GM18511 (cell line): ENCODE data around the gene CDH8.

Experiments used
- ATAC-seq: cut with Tn5 transposase; IDR thresholded peaks from one replicate; pipeline ENCODE4 v1.9.1; 2021; ENCODE audit warnings: mild to moderate bottlenecking, moderate library complexity; ENCODE audit not compliant: unreplicated experiment

The CDH8 gene

GRCh38 chr16:62036101-62036801 is at the start of gene CDH8:
Gene CDH8, minus strand, starts transcription at chr16:62036438. Its CDS starts 15,035 bp downstream, at chr16:62021403.
- ATAC-seq: no peak

DNA sequence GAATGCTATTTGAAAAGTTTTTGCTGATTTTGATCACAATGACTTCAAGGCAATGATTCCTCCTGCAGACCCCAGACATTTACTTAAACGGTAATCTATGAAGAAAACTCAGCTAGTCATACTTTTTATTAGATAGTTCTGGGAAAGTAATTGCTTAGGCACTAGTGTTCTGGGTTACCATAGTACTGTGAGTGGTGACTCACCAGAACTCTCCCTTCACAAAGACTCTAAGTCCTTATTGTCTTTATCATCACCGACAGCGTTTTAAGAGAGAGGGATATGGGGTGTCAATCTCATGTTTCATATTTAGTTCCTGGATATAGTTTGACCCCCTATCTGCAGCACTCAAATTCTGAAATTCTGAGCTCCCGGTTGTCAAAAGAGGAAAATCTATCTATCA is 43.0 kb upstream of the CDH8 start:
- ATAC-seq: no peak

DNA sequence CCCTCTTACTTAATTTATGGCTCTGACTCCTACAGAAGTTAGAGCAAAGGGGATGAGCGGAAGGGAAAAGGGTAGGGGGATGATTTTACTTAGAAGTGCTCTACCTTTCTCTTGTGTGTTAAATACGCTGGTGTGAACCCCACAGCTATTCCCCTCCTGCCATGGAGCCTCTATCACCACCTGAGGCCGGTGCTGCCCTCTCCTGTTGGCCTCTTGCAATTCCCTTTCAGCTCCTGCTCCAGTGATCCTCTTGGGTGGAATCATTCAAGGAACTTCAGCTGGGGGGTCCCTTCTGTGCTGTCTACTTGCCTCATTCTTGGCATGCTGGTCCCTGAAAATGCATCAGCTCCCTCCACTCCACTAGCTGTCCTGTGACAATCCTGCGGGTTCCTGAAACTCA is 41.8 kb upstream of the CDH8 start:
- ATAC-seq: no peak

DNA sequence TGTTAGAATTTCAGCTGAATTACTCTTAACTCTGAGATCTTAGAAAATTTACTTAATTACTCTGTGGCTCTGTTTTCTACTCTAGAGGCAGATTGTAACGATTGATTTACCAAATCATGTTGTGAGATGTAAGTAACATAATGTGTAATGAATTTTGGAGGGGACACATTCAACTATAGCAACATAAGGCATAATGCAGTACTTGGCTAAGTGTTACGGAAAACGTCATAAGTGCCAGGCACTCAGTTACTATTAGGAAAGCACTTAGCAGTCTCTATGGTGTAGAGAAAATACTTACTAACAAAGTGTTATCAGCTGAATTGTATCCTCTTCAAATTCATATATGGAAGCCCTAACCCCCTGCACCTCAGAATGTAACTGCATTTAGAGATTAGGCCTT is 40.6 kb upstream of the CDH8 start:
- no peak for ATAC-seq

- no peak for ATAC-seq
Observed at GRCh38 chr16:62068747-62069146, 32.5 kb upstream of the CDH8 start.

DNA sequence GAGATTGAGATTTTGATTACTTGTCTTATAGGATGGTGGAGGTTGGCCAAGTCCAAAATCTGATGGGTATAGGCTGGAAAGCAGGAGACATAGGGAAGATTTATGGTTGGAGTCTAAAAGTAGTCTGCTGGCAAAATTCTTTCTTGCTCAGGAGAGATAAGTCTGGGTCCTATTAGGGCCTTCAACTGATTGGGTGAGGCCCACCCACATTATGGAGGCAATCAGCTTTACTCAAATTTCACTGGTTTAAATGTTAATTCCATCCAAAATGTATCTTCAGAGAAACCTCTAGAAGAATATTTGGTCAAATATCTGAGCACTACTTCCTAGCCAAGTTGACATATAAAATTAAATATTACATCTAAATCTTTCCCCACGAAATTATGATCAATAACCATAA is 31.7 kb upstream of the CDH8 start:
- ATAC-seq: no peak

DNA sequence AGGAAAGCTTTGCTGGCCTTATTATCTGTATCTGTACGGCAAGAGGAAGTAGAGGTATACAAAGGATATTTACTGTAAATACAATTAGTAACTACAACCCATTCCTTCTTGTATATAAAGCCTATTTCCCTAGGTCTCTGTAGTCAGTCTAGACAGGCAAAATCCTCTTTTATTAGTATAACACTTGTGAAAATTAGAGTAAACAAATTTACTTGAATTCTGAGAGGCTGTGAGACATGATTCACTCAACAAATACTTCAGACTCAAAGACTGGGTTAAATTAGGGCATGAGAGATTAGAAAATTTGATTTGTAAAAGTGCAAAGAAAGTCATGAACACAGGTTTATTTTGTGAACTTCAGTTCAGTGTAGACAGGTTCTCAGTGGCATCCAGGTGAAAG is 30.9 kb upstream of the CDH8 start:
- no peak for ATAC-seq

DNA sequence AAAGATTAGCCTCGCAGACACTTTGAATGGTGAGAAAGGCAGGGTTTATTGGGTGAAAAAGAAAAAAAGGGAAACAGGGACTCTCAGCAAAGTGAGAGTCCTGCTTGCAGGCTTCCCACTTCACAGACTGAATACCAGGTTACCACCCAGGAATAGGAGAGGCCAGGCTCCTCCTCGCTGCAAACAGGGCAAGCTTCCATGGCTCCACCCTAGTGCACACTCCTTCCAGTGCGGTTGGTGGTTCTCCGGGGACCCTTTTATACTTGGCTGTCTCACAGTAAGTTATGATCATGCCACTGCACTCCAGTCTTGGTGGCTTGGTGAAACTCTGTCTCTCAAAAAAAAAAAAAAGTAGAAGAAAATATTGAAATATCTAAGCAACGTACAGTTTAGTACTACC is 30.5 kb upstream of the CDH8 start:
- ATAC-seq: no peak

DNA sequence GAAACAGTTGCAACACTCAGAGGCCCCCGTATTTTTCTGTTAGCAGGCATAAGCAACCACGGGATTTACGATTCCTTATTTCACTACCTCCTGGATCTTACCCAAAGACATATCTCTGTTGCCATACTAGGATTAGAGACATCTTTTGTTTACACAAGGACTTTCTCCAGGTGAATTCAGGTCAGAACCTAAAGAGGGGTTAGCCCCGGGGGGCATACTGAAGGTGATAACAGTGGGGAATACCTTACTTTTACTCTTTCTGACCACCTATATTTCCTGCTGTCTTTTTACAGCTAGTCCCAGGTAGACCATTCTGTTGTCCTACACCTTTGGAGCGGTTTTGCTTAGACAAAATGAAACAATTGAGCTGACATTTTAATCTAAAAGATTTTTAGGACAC is 27.9 kb upstream of the CDH8 start:
- no peak for ATAC-seq

DNA sequence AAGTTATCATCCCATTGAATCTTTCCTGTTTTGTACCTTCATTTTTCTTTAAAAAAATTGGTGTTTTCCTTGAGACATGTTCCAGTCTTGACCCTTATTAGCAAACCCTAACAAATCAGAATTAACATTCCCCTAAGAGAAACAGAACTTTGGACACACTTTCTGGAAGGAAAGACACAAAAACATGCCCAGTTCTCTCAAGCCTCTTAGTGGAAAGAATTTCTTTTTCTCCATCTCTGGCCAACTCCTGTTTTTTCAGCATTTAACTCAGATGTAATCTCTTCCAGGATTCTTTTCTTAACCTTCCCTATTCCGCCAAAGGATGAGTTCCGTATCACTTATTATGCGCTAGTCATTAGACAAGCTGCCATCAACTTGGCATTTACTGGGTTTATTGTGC is 23.9 kb upstream of the CDH8 start:
- no peak for ATAC-seq

- ATAC-seq: no peak
Observed at GRCh38 chr16:62059527-62059926, 23.3 kb upstream of the CDH8 start.

- no peak for ATAC-seq
Observed at GRCh38 chr16:62058412-62058811, 22.2 kb upstream of the CDH8 start.

- no peak for ATAC-seq
Observed at GRCh38 chr16:62051942-62052341, 15.7 kb upstream of the CDH8 start.

DNA sequence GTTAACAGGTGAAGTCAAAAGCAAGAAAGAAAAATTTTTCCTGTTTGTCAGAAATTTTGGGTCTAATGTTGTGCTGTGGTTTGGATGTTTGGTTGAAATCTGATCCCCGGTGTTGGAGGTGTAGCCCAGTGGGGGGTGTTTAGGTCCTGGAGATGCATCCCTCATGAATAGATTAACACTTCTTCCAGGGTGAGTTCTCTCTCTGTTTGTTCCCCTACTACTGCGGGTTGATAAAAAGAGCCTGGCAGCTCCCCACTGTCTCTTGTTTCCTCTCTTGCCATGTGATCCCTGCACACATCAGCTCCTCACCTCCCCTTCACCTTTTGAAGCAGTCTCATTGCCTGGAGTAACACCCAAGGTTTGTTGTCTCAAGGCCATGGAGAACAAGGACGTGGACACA is 14.6 kb upstream of the CDH8 start:
- ATAC-seq: no peak

DNA sequence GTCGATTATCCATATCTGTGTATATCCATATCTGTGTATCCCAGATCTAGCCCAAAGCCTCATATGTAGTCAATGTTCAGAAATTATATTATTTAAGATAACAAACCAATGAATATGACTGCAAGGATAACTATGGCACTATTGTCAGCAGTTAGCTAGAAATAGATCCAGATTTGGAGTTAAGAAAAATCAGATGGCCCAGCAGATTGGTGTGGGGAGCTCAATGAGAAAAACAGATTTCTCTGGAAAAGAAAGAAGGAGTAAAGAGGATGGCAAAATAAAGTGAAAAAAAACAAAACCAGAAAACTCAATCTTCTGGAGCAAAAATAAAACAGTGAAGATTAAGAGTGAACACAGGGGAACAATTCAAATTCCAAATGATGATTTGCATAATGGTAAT is 10.6 kb upstream of the CDH8 start:
- ATAC-seq: no peak

DNA sequence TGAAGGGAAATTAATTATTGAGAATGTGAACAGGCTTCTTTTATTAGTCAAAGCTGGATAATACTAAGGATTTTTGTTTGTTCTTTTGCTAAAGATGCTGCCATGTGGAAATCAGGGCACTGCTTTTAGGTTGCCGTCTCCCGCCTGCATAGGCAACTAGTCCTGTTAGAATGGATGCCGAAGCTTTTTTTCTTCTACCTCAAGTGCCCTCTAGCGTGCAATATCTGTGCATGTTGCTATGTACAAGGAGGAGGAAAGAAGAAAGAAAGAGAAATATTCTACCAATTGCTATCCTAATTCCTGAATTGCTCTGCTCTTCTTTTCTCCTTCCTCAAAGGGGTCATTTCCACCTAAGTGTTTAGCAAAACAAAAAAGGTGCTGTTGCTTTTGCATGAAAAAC is 5.2 kb upstream of the CDH8 start:
- ATAC-seq: no peak

DNA sequence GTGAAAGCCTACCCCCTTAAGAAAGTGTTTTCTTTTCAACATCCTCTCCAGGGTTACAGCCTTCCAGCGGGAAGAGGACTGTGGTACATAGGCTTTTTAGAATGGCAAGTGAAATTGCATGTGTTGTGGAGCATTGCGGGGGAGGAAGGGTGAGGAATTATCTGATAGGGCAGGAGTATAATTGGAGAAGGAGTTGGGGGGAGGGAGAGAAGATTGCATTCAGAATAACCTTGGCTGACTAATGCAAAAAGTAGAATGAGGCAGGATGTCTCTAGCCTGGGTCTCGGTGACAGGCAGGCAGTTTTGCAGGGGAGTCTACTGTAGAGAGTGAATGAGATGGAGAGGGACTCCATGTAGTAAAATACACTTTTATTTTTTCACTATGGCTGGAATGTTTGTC is 2.4 kb upstream of the CDH8 start:
- no peak for ATAC-seq

DNA sequence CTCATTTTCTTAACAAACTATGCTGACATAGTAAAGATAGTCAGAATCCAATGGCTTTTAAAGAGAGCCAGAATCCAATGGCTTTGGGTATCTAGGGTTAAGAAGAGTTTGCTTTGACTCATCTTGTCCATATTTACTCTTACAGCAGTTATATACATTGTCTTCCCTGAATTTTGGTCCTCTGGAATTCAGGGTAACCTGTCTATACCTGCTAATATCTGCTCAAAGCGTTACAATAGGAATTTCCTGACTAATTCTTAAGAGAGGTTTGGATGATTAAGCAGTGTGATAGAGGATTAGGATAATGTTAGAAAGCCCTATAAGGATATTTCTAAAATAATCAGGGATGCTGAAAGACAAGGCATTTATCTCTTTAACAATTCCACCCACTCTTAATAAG is 2.0 kb upstream of the CDH8 start:
- ATAC-seq: no peak

- ATAC-seq: no peak
Observed at GRCh38 chr16:62036802-62037135, 531 bp upstream of the CDH8 start.

GRCh38 chr16:62035115-62036092 is 834 bp downstream of the CDH8 start:
- no peak for ATAC-seq

- no peak for ATAC-seq
Observed at GRCh38 chr16:62034231-62035114, 1.8 kb downstream of the CDH8 start.
